ENCODE data around the gene KRTAP17-1. TPM values are rescaled to one million over a fixed set of nuclear protein-coding genes. Genes with fewer than 3 reads are reported as not detected.

Gene KRTAP17-1
- polyA plus RNA-seq, 1 donor (not counting 4 experiments of a cell fraction or from before 2014, with no cell fraction given), result not detected

DNA sequence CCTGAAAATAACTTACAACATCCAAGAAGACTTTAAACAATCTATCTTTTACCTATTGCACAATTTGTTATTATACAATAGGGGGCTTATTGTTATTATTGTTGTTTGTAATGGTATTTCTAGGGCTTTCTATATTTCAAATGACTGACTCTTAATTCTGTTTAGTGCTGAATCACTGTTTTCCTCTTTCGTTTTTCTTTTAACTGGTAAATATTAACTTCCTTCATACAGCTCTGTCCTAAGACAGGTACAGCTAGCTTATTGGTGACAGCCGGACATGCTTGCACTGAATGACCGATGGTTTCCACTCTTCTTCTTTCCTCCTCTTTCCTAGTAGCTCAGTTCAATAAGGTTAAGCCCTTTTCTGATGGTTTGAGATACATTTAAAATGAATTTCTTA is 28.5 kb downstream of the KRTAP17-1 start:
- Histone ChIP-seq H3K4me1 (ENCODE audit: control insufficient read depth, extremely low read depth, insufficient read depth, low read length) (peaks cover 13% of the 10 kb centered on the region), H3K9me1 (ENCODE audit: control insufficient read depth, extremely low read depth, insufficient read depth, low read length) (no peaks in the 10 kb centered on the region), H3K27me3 (ENCODE audit: control insufficient read depth, extremely low read depth, insufficient read depth, low read length) (no peaks in the 10 kb centered on the region), H3K4me3 (ENCODE audit: control insufficient read depth in 2 of 3, extremely low read depth in 1 of 3, insufficient read depth in 2 of 3, low read depth in 1 of 3, low read length in 3 of 3) (no peak overlapping the region), H4K20me1 (ENCODE audit: control insufficient read depth, extremely low read depth, insufficient read depth, low read length) (no peaks in the 10 kb centered on the region), H2AFZ (ENCODE audit: control insufficient read depth, low read length) (no peak overlapping the region), H3K4me2 (ENCODE audit: control insufficient read depth, extremely low read depth, insufficient read depth, low read depth, low read length) (no peak overlapping the region), H3K9ac (ENCODE audit: control insufficient read depth, extremely low read depth, insufficient read depth, low read length) (no peak overlapping the region), H3K27ac (ENCODE audit: control insufficient read depth, insufficient read depth, low read length) (no peak overlapping the region), H3K9me3 (ENCODE audit: control insufficient read depth, low read depth, low read length) (no peaks in the 10 kb centered on the region), H3K36me3 (ENCODE audit: control insufficient read depth in 2 of 2, extremely low read depth in 1 of 2, insufficient read depth in 2 of 2, low read length in 2 of 2) (no peaks in the 10 kb centered on the region), H3K79me2 (ENCODE audit: control insufficient read depth, insufficient read depth, low read length) (no peaks in the 10 kb centered on the region)
- TF ChIP-seq, protein P1, sequence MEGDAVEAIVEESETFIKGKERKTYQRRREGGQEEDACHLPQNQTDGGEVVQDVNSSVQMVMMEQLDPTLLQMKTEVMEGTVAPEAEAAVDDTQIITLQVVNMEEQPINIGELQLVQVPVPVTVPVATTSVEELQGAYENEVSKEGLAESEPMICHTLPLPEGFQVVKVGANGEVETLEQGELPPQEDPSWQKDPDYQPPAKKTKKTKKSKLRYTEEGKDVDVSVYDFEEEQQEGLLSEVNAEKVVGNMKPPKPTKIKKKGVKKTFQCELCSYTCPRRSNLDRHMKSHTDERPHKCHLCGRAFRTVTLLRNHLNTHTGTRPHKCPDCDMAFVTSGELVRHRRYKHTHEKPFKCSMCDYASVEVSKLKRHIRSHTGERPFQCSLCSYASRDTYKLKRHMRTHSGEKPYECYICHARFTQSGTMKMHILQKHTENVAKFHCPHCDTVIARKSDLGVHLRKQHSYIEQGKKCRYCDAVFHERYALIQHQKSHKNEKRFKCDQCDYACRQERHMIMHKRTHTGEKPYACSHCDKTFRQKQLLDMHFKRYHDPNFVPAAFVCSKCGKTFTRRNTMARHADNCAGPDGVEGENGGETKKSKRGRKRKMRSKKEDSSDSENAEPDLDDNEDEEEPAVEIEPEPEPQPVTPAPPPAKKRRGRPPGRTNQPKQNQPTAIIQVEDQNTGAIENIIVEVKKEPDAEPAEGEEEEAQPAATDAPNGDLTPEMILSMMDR (optimal IDR thresholded peaks at IDR 0.05 in 1 of 3, IDR thresholded peaks at IDR 0.05 in 1 of 3, conservative IDR thresholded peaks at IDR 0.05 in 1 of 3; ENCODE audit: extremely low read depth in 1 of 3, insufficient read depth in 2 of 3, low read length in 3 of 3), result no peak
- no peak for TF ChIP-seq EZH2 (IDR thresholded peaks at IDR 0.05; ENCODE audit: low read length)
- no peak for DNase-seq (ENCODE audit: low read depth, low spot score)
- dilution Hi-C loops (cut with MboI; ENCODE audit: extremely low pct_ligation_motif_present, low sequenced_read_pairs), result no loop called here
- FAIRE-seq, result no peak

DNA sequence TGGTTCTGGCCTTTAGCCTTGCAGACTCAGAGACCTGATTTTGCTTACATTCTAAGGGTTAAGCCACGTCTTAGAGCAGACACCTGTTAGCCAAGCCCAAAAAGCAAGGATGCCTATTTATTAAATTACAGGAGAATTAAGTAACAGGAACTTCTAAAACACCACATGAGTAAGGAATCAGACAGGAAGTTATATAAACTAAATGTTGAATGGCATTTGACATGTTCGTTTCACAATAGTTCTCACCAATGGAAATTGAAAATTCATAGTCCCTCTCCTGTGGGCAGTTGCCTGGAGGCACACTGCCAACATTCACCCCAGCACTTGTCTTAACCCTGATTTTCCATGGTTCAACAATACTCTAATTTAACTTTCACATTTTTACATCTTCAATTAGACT is 31.0 kb downstream of the KRTAP17-1 start:
- no peak overlapping the region for H2AFZ ChIP-seq (ENCODE audit: control insufficient read depth, low read length)
- no peaks in the 10 kb centered on the region for H3K9me3 ChIP-seq (ENCODE audit: control insufficient read depth, low read depth, low read length)
- H4K20me1 ChIP-seq (ENCODE audit: control insufficient read depth, extremely low read depth, insufficient read depth, low read length), result no peaks in the 10 kb centered on the region
- H3K4me3 ChIP-seq (ENCODE audit: control insufficient read depth in 2 of 3, extremely low read depth in 1 of 3, insufficient read depth in 2 of 3, low read depth in 1 of 3, low read length in 3 of 3), result no peak overlapping the region
- TF ChIP-seq, protein P1 (optimal IDR thresholded peaks at IDR 0.05 in 1 of 3, IDR thresholded peaks at IDR 0.05 in 1 of 3, conservative IDR thresholded peaks at IDR 0.05 in 1 of 3; ENCODE audit: extremely low read depth in 1 of 3, insufficient read depth in 2 of 3, low read length in 3 of 3), result no peak
- TF ChIP-seq EZH2 (IDR thresholded peaks at IDR 0.05; ENCODE audit: low read length), result no peak
- no peaks in the 10 kb centered on the region for H3K27me3 ChIP-seq (ENCODE audit: control insufficient read depth, extremely low read depth, insufficient read depth, low read length)
- no peaks in the 10 kb centered on the region for H3K9me1 ChIP-seq (ENCODE audit: control insufficient read depth, extremely low read depth, insufficient read depth, low read length)
- no peak overlapping the region for H3K27ac ChIP-seq (ENCODE audit: control insufficient read depth, insufficient read depth, low read length)
- no peaks in the 10 kb centered on the region for H3K36me3 ChIP-seq (ENCODE audit: control insufficient read depth in 2 of 2, extremely low read depth in 1 of 2, insufficient read depth in 2 of 2, low read length in 2 of 2)
- no peaks in the 10 kb centered on the region for H3K79me2 ChIP-seq (ENCODE audit: control insufficient read depth, insufficient read depth, low read length)
- no peak overlapping the region for H3K4me2 ChIP-seq (ENCODE audit: control insufficient read depth, extremely low read depth, insufficient read depth, low read depth, low read length)
- H3K9ac ChIP-seq (ENCODE audit: control insufficient read depth, extremely low read depth, insufficient read depth, low read length), result no peak overlapping the region
- H3K4me1 ChIP-seq (ENCODE audit: control insufficient read depth, extremely low read depth, insufficient read depth, low read length), result no peaks in the 10 kb centered on the region
- FAIRE-seq (no peak), DNase-seq (ENCODE audit: low read depth, low spot score) (no peak)
- dilution Hi-C loops (cut with MboI; ENCODE audit: extremely low pct_ligation_motif_present, low sequenced_read_pairs), result no loop called here

Measured in keratinocyte (primary cell).